ENCODE data around the gene SUCLG1. TPM values are rescaled to one million over a fixed set of nuclear protein-coding genes. Genes with fewer than 3 reads are reported as not detected.

Gene SUCLG1
- total RNA-seq, 4 donors from 2014 or later, result 66.6 to 90.6 (median 78.0) TPM

GRCh38 chr2:84442888-84443287, 16.2 kb downstream of the SUCLG1 start:
- Histone ChIP-seq H3K36me3 (peaks cover 5 to 100% (median 22%) of the 10 kb centered on the region in 3 donors), H3K9me3 (no peaks in the 10 kb centered on the region), H3K27ac (no peak overlapping the region), H3K27me3 (no peaks in the 10 kb centered on the region), H3K4me3 (no peak overlapping the region), H3K4me1 (no peaks in the 10 kb centered on the region)
- intact Hi-C loops (cut with DNase I), result no loop called here
- DNase-seq, result no peak
- 73 to 80% methylated on average over 3 of the region's 3 CpGs for WGBS, 2 donors
- TF ChIP-seq, protein P1, sequence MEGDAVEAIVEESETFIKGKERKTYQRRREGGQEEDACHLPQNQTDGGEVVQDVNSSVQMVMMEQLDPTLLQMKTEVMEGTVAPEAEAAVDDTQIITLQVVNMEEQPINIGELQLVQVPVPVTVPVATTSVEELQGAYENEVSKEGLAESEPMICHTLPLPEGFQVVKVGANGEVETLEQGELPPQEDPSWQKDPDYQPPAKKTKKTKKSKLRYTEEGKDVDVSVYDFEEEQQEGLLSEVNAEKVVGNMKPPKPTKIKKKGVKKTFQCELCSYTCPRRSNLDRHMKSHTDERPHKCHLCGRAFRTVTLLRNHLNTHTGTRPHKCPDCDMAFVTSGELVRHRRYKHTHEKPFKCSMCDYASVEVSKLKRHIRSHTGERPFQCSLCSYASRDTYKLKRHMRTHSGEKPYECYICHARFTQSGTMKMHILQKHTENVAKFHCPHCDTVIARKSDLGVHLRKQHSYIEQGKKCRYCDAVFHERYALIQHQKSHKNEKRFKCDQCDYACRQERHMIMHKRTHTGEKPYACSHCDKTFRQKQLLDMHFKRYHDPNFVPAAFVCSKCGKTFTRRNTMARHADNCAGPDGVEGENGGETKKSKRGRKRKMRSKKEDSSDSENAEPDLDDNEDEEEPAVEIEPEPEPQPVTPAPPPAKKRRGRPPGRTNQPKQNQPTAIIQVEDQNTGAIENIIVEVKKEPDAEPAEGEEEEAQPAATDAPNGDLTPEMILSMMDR (IDR thresholded peaks at IDR 0.05), result no peak
- TF ChIP-seq POLR2A (IDR thresholded peaks at IDR 0.05), result no peak

DNA sequence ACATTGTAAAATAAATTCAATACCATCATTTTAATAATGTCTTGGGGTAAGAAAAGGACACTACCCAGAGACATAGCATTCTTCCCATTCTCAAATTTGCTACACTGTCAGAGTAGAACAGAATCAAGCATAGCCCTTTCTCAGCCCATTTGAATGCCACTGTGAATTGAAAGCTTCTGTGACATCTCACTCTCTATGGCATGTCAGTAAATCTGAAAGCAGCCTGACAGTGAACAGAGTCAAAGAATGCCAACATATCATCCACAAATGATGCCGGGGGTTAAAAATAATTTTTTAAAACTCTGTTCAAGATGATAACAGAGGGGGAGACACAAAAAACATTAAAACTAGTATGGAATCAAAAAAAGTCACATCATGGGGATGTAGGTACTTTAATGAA, 17.6 kb downstream of the SUCLG1 start:
- Histone ChIP-seq H3K4me1 (no peaks in the 10 kb centered on the region), H3K27me3 (no peaks in the 10 kb centered on the region), H3K9me3 (no peaks in the 10 kb centered on the region), H3K27ac (no peak overlapping the region), H3K36me3 (peaks cover 5 to 100% (median 22%) of the 10 kb centered on the region in 3 donors), H3K4me3 (no peak overlapping the region)
- intact Hi-C loops (cut with DNase I), result no loop called here
- TF ChIP-seq, protein P1 (IDR thresholded peaks at IDR 0.05), result no peak
- 87 to 88% methylated on average over 1 of the region's 1 CpG for WGBS, 2 donors
- DNase-seq, result no peak

GRCh38 chr2:84441036-84441435, 18.0 kb downstream of the SUCLG1 start:
- H3K27me3 ChIP-seq, result no peaks in the 10 kb centered on the region
- DNase-seq, result no peak
- TF ChIP-seq, protein P1 (IDR thresholded peaks at IDR 0.05), result no peak
- no peak for TF ChIP-seq POLR2A (IDR thresholded peaks at IDR 0.05)
- peaks cover 0 to 3% (median 0%) of the 10 kb centered on the region in 3 donors for H3K4me1 ChIP-seq
- intact Hi-C loops (cut with DNase I), result no loop called here
- peaks cover 5 to 100% (median 22%) of the 10 kb centered on the region in 3 donors for H3K36me3 ChIP-seq
- 76 to 92% methylated on average over 3 to 4 of the region's 4 CpGs for WGBS, 2 donors
- H3K9me3 ChIP-seq, result no peaks in the 10 kb centered on the region
- no peak overlapping the region for H3K4me3 ChIP-seq
- no peak overlapping the region for H3K27ac ChIP-seq

DNA sequence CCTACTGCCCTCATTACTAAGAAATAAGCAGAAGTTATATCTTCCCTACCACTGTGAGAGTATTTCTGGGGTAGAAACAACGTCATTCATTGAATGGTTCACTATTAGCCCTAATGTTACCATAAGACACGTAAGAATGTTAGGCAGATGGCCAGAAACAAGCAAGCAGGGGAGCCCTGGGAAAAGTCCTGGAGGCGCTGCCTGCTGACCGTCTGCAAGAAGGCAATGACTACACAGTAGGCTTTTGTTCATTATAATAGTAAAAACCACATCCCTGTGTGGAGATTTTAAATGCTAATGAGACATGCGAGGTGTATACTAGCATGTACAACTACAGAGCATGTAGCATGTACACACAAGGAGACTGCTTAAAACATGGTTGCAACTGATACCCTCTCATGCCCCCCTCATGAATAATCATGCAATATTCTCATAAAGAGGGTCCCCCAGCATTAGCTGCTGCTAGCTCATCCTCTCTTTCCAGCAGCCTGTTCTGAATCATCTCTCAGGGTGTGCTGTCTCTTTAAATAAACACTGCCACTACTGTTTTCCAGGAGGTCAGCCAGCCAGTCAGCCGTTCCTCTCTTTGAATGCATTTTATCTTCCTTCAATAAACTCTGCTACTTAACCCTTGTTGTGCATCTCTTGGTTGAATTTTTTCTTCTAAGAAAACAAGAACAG, 23.6 kb downstream of the SUCLG1 start:
- intact Hi-C loops (cut with DNase I), result no loop called here
- Histone ChIP-seq H3K27ac (no peak overlapping the region), H3K4me1 (peaks cover 0 to 12% (median 0%) of the 10 kb centered on the region in 3 donors), H3K27me3 (no peaks in the 10 kb centered on the region), H3K36me3 (peaks cover 0 to 100% (median 25%) of the 10 kb centered on the region in 3 donors), H3K9me3 (no peaks in the 10 kb centered on the region), H3K4me3 (no peak overlapping the region)
- no peak for DNase-seq
- WGBS, 2 donors, result 66 to 70% methylated on average over 6 of the region's 6 CpGs
- TF ChIP-seq, protein P1 (IDR thresholded peaks at IDR 0.05), result no peak
- TF ChIP-seq POLR2A (IDR thresholded peaks at IDR 0.05), result no peak

GRCh38 chr2:84429328-84429727, 29.8 kb downstream of the SUCLG1 start:
- H3K4me3 ChIP-seq, result no peak overlapping the region
- no peaks in the 10 kb centered on the region for H3K27me3 ChIP-seq
- H3K9me3 ChIP-seq, result no peaks in the 10 kb centered on the region
- DNase-seq, result no peak
- 86 to 94% methylated on average over 1 of the region's 1 CpG for WGBS, 2 donors
- intact Hi-C loops (cut with DNase I), result no loop called here
- peaks cover 8 to 98% (median 19%) of the 10 kb centered on the region in 3 donors for H3K36me3 ChIP-seq
- no peak overlapping the region for H3K27ac ChIP-seq
- no peaks in the 10 kb centered on the region for H3K4me1 ChIP-seq
- TF ChIP-seq, protein P1 (IDR thresholded peaks at IDR 0.05), result no peak
- no peak for TF ChIP-seq POLR2A (IDR thresholded peaks at IDR 0.05)

Measured in esophagus squamous epithelium (tissue), 5 donors.